ENCODE data around the gene ATP1A1.

- TF ChIP-seq POLR2AphosphoS5 (IDR thresholded peaks at IDR 0.05; ENCODE audit: low read depth, low read length) (no peak), POLR2A (IDR thresholded peaks at IDR 0.05; ENCODE audit: low read depth, low read length) (no peak), TAF1 (IDR thresholded peaks at IDR 0.05; ENCODE audit: low read depth, low read length) (no peak), PAX5 (IDR thresholded peaks at IDR 0.05; ENCODE audit: insufficient read depth, low read length, severe bottlenecking) (no peak)
These were observed 7.6 kb downstream of the ATP1A1 start for GRCh38 chr1:116380499-116381242.
